Measurements from ENCODE around the gene HHLA2.

DNA sequence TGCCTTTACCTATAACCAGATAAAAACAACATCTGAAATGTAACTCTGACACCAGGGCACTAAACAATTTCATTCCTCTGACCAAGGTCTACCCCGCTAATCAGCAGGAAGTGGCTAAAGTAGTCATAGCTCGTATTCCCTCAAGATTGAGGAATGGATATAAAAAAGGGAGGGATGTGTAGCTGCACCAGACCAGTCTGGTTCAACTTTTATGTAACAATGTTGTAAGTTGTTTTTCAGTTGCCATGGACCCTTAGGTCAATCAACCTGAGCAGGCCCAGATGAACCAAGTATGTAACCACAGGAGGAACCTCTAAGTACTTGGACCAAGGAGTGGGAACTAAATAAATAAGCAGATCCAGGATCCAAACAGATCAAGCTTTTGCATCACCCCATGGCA, 45.7 kb upstream of the HHLA2 start:
- TF ChIP-seq, protein P1, sequence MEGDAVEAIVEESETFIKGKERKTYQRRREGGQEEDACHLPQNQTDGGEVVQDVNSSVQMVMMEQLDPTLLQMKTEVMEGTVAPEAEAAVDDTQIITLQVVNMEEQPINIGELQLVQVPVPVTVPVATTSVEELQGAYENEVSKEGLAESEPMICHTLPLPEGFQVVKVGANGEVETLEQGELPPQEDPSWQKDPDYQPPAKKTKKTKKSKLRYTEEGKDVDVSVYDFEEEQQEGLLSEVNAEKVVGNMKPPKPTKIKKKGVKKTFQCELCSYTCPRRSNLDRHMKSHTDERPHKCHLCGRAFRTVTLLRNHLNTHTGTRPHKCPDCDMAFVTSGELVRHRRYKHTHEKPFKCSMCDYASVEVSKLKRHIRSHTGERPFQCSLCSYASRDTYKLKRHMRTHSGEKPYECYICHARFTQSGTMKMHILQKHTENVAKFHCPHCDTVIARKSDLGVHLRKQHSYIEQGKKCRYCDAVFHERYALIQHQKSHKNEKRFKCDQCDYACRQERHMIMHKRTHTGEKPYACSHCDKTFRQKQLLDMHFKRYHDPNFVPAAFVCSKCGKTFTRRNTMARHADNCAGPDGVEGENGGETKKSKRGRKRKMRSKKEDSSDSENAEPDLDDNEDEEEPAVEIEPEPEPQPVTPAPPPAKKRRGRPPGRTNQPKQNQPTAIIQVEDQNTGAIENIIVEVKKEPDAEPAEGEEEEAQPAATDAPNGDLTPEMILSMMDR (IDR thresholded peaks at IDR 0.05): no peak
- TF ChIP-seq POLR2A (IDR thresholded peaks at IDR 0.05): no peak
